Measurements from ENCODE around the gene SCRN3.

DNA sequence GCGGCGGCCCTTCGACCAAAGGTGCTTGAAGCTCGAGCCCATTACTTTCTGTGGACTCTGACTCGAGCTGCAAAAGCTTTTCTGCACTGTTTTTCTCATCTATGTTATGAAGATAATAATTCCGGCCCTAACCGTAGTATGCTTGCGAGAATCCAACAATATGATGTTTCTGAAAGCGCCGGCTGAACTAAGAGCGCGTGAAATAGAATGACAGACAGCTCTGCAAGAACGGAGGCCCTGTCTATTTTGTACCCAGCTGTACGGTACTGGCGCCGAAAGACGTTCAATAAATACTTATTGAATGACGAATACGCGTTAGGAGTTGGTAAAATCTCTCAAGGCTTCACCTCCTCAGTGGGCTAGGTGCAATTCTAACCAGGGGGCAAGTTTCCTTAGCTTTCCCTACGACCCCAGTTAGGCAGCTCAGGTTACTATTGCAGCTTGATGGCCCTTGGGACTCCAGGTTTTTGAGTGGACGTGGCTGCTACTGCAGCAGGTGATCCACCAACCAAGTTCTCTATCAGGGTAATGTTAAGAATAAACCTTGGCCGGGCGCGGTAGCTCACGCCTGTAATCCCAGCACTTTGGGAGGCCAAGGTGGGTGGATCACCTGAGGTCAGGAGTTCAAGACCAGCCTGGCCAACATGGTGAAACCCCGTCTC is 570 bp downstream of the SCRN3 start:
- TF ChIP-seq, protein P1, sequence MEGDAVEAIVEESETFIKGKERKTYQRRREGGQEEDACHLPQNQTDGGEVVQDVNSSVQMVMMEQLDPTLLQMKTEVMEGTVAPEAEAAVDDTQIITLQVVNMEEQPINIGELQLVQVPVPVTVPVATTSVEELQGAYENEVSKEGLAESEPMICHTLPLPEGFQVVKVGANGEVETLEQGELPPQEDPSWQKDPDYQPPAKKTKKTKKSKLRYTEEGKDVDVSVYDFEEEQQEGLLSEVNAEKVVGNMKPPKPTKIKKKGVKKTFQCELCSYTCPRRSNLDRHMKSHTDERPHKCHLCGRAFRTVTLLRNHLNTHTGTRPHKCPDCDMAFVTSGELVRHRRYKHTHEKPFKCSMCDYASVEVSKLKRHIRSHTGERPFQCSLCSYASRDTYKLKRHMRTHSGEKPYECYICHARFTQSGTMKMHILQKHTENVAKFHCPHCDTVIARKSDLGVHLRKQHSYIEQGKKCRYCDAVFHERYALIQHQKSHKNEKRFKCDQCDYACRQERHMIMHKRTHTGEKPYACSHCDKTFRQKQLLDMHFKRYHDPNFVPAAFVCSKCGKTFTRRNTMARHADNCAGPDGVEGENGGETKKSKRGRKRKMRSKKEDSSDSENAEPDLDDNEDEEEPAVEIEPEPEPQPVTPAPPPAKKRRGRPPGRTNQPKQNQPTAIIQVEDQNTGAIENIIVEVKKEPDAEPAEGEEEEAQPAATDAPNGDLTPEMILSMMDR (IDR thresholded peaks at IDR 0.05) = no peak
- TF ChIP-seq POLR2A (IDR thresholded peaks at IDR 0.05) = no peak
- TF ChIP-seq EP300 (IDR thresholded peaks at IDR 0.05) = no peak
